NCI-H2029 (cell line): ENCODE measurements around the gene STMN1.
"Not testable (repeated sequence)": the region's sequence is repeated elsewhere in the genome, so short reads cannot be mapped to it uniquely, and the experiment has no call there.

Experiments
- DNase-seq: peaks from one replicate; lab custom pipeline; 2025; lab: John Stamatoyannopoulos, UW

Gene STMN1

DNA sequence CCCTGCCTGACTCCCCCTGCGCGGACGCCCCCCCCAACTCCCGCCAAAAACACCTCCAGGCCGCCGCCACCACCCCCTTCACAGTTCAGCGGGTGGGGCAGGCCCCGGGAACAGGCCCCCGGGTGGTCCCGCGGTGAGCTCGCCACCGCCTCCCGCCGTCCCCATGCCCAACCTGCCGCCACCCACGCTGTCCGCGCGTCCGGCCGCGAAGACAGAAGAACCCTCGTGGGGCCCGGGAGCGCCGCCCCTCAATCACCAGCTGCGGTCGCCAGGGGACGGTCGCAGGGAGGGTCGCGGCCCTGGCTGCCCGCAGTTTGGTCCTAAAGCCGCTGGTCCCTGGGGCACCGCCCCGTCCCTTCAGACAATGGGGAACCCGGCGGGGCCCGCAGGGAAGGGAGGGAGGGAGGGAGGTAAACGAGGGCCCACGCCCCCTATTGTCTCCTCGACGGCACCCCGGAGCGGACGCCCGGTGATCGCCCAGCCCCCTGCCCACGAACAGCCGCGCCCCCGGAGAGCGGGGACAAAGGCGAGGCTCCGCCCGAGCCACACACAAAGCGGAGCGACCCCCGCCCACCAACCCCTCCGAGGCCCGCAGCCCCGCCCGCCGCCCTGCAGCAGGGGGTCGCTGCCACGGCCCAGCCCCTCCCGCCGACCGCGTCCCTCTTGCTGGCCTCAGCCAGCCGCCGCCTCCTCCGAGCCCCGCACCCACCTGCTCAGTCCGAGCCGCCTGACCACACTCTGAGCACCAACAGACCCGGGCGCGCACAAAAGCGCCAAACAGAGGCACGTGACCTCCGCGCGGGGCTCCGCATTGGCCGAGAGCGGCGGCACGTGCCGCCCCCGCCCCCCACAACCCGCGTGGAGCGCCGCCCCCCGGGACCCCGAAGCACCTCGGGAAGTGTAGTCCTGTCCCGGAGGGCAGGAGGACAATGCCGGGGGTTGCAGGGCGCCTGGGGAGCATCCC is at the start of gene STMN1:
STMN1 (minus strand) TSS at position 740 of the 964 bp plus-strand sequence. CDS start 1,743 bp downstream, outside the sequence.
- peak; percentile 88 for DNase-seq

DNA sequence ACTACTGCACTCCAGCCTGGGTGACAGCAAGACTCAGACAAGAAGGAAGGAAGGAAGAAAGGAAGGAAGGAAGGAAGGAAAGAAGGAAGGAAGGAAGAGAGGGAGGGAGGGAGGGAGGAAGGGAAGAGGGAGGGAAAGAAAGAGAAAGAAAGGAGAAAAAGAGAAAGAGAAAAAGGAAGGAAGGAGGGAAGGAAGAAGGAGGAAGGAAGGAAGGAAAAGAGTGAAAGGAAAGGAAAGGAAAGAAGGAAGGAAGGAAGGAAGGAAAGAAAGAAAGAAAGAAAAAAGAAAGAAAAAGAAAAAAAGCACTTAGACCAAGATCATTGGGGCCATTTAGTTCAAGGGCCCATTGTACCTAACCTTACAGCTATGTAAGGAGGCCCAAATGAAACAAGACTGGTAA is 49.3 kb upstream of the STMN1 start:
- no peak for DNase-seq

GRCh38 chr1:25954282-25954938 is 48.2 kb upstream of the STMN1 start:
- DNase-seq: no peak

DNA sequence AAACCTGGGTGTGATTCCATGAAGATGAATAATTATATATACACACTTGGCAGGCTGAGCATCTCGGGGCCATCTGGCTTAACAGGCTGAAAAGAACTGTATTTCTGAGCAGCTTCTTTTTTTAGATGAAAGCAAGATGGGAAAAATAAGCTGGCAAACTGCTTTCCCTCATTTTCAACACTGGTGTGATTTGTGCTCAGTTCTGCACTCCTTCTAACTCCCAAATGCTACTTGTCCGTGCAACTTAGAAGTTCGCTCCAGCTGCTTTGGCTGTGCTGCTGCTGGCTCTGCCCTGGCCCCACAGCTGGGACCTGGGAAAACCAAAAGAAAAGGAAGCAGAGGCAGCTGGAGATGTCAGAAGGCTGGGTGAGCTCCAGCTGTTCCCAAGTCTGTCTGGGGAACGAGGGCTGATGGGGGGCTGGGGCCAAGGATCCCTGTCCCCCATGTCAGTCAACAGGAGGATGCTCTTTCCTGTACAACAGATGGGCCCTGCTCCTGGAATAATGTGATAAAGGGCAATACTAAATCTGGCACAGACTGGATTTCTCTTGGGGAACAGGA is 46.7 kb upstream of the STMN1 start:
- no peak for DNase-seq

DNA sequence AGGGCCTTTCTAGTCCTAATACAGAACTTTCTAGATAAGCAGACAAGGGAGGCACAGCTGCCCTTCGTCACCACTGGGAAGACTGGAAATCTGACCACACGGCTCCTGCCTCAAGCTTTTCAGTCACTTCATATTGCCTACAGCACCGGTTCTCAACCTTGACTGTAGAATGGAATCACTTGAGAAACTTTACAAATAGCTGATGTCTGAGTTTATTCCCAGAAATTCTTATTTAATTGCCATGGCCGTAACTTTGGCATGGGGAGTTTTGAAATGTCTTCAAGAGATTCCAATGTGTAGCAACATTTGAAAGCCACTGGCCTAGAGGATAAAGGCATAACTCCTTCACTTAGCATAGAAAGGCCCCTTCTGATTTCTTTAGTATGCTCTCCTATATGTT is 42.4 kb upstream of the STMN1 start:
- DNase-seq: no peak

DNA sequence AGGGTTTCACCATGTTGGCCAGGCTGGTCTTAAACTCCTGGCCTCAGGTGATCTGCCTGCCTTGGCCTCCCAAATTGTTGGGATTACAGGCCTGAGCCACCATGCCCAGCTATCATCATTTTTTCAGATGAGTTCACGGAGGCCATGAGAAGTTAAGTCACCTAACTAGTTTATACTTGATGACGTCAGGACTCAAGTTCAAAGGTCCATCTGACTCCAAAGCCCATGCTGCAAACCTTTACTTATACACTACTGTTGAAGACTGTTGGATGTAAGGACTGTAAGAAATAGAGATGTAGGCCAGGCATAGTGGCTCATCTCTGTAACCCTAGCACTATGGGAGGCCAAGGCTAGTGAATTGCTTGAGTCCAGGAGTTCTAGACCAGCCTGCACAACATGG is 40.8 kb upstream of the STMN1 start:
- no peak for DNase-seq

DNA sequence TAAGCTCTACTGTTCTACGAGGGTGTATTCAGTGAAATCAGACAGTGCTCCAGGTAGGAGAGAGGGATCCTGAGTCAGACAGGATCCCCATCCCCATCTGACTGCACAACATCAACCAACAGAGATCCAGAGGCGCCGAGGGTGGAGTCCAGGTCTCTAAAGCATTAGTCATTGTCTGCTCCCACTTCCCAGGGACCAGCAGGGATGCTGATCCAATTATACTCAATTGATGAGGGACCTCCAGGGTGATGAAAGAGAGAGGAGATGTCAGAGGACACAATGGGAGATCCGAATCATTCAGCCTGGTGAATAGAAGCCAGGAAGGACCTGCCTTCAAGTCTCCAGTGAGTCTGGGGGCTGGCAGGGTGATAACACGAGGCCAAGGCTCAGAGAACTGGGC is 39.5 kb upstream of the STMN1 start:
- DNase-seq: no peak

DNA sequence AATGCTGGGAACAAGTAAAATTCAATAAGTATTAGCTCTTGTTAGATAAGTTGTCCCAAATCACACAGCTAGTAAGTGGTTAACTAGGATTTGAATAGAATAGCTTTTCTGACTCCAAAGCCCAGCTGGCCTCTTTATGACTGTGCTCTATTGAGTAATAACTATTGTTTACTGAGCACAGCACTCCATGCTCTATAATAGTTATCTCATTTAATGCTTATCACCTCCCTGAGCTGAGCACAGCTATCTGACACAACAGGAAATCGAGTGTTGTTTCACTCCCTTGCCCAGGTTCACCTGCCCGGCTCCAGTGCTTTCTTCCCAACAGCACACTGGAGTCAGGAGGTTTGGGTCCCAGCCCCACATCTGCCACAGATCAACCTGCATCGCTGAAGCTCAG is 38.8 kb upstream of the STMN1 start:
- DNase-seq: no peak

DNA sequence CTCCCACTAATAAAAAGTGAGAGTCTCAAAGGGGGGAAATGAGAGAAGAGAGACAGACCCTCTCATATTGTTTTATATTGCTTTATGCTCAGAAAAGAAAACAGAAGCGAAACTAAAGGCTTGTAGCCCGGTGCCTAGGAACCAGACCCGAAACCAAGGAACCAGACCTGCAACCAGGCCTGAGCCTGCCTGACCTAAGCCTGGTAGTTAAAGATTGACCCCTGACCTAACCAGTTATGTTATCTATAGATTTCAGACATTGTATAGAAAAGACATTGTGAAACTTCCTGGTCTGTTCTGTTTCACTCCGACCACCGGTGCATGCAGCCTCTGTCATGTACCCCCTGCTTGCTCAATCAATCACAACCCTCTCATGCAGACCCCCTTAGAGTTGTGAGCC is 37.3 kb upstream of the STMN1 start:
- not testable (repeated sequence) for DNase-seq

DNA sequence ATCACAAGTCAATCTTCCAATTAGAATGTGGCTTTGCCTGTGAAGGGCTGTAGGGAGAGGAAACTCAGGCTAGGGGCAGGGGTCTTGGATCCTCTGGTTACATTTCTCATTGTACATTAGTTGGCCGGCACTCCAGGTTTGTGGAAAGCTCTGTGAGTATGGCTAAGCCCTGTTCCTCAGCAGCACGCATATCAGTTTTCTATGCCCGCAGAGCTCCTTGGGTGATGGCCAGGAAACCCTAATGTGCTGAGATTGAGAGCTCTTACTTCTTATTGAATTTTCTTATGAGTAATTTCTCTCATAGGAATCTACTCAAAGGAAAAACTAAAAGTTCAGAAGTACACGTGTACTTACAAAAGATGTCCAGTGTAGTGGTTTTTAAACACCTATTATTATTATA is 30.7 kb upstream of the STMN1 start:
- no peak for DNase-seq

GRCh38 chr1:25933479-25934365 is 27.5 kb upstream of the STMN1 start:
- no peak for DNase-seq

GRCh38 chr1:25932811-25933400 is 26.7 kb upstream of the STMN1 start:
- DNase-seq: not testable (repeated sequence)

DNA sequence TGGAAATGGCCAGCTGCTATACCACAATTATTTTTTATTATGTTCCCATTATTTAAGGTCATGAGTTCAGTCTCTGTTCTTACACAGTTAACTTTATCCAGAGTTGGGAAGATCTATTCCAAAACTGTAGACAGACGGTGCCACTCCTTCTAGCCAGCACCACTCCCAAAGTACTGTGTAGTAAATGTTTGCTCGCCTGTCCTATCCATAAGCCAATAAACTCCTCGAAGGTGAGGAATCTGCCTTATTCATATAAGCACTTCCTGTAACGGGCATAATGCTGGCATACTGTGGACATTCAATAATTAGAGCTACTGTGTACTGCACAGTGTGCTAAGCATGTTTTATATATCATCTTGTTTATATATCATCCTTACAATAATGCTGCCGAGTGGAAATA is 26.1 kb upstream of the STMN1 start:
- no peak for DNase-seq

GRCh38 chr1:25929016-25929415 is 22.8 kb upstream of the STMN1 start:
- no peak for DNase-seq

GRCh38 chr1:25927521-25928265 is 21.5 kb upstream of the STMN1 start:
- no peak for DNase-seq

DNA sequence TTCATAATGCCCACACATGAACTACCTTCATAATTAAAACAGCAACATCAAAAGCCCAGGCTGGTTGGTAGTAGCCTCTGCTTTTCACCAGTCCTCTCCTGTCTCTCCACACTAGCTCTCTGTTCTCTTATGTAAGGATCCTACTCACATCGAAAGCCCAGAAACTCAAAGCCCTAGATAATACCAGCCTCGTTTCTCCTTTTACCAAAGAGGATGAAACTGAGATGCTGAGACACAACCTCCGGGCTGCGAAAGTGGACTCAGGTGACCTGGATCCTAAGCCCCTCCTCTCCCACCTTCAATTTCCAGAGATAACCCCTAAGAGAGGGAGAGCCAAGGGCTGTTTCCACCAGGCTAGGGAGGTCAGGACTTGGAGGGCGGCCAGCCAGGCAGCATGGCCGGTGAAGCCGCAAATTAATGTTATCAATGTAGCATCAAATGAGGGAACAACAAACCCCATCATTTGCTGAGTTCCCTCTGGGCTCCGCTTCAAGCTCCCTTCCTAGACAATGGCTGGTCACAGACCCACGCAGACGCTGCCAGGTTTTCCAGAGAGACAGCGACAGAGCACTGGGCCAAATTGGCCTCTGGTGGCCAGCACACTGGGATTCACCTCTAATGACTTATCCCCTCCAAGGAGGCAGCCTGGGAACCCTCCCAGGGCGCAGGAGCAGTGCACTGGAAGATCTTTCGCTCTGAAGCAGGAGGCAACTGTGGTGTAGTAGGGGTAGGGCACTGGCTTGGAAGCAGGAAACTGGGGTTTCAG is 20.7 kb upstream of the STMN1 start:
- DNase-seq: no peak

GRCh38 chr1:25924454-25924853 is 18.2 kb upstream of the STMN1 start:
- DNase-seq: no peak

DNA sequence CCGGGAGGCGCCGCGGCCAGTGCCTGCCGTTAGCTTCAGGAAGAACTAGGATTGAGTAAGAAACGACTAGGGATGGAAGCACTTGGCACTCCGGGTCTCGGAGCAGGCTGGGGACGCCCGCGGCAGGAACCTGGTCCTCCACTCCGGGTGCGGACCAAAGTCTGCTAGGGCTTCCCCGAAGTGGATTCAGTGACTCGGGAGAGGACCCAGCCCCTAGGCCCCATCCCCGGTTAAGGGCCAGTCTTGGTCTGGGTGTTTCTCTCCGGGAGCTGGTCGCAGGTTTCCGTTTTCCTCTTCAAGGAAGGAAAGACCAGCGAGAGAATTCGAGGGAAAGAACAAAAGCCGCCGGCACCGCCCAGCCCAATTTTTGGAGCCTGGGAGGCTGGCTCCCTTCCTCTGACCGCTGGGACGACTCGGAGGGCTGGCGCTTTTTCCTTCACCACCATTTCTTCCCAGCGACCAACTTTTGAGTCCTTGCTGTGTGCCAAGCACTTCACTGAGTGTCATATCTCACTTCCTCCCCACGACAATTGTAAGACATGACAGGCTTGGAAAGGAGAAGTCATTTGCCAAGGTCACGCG is 16.8 kb upstream of the STMN1 start:
- no peak for DNase-seq
